Fibroblast of pulmonary artery (primary cell): ENCODE measurements around the gene CDC42SE2.

Experiments
- DNase-seq: peaks from one replicate; pipeline ENCODE4 v3.0.0-alpha.2; 2010; ENCODE audit warnings: low read depth
- H3K4me3 ChIP-seq: replicated peaks from 2 replicates; pipeline ENCODE4 v1.5.1; 2011; ENCODE audit warnings: low read depth, mild to moderate bottlenecking, control low read depth, low read length, moderate library complexity
- CTCF ChIP-seq: IDR thresholded peaks from 2 replicates; pipeline ENCODE4 v1.5.1; 2011; ENCODE audit warnings: mild to moderate bottlenecking, control low read depth, low read length, inconsistent platforms; ENCODE audit errors: missing control alignments

Gene CDC42SE2

GRCh38 chr5:131416729-131417128 lies 152.9 kb downstream of the CDC42SE2 start:
- H3K4me3 ChIP-seq, result no peak overlapping the region
- TF ChIP-seq CTCF, result no peak
- no peak for DNase-seq

- H3K4me3 ChIP-seq, result no peak overlapping the region
- TF ChIP-seq CTCF, result peak; percentile 75
- peak; percentile 86 for DNase-seq
Observed at GRCh38 chr5:131417240-131417869, 153.5 kb downstream of the CDC42SE2 start.

DNA sequence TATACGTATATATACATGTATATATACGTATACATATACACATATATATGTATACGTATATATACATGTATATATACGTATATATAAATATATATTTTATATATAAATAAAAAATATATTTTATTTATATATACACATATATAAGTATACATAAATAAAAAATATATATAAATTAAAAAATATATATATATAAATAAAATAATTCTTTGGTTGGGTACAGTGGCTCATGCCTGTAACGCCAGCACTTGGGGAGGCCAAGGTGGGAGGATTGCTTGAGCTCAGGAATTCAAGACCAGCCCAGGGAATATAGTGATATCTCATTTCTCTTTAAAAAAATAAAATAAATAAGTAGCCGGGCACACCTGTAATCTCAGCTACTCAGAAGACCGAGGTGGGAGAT lies 155.0 kb downstream of the CDC42SE2 start:
- H3K4me3 ChIP-seq, result no peak overlapping the region
- no peak for TF ChIP-seq CTCF
- no peak for DNase-seq

DNA sequence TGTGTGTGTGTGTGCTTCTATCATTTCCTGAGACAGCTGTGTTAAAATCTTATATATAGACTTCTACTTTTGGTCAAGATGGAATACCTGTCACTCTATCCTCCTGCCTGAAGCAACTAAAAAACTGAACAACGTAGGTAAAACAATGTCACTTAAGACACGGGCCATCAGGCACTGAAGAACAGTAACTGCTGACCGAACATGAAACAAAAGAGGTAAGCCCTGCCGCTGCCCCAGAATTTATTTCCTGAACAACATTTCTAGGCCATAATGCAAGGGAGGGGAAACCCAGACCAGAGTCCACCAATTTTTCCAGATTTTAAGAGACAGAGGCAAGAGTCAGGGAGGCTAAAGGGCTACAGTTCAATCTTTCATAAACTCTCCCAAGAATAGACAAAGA lies 156.0 kb downstream of the CDC42SE2 start:
- no peak for DNase-seq
- TF ChIP-seq CTCF, result no peak
- no peak overlapping the region for H3K4me3 ChIP-seq

DNA sequence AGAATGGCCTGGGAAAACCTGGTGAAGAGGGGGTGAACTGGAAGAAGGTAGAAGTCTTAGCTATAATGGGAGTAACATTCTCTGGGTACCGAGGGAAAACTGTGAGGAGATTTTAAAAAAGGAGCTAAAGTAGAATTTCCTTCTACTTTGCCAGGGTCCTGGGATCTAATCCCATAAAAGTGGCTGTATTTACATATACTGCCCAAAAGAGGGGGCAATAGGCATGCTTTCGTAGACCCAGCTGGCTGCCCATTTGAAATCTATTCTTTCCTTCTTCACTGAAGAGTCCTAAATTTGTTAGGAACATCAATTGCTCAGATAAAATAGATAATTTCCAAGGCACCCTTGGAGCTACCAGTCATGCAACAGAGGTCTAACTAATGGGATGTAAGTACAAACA lies 159.2 kb downstream of the CDC42SE2 start:
- DNase-seq, result peak; percentile 66
- peak; percentile 71 for TF ChIP-seq CTCF
- H3K4me3 ChIP-seq, result no peak overlapping the region

DNA sequence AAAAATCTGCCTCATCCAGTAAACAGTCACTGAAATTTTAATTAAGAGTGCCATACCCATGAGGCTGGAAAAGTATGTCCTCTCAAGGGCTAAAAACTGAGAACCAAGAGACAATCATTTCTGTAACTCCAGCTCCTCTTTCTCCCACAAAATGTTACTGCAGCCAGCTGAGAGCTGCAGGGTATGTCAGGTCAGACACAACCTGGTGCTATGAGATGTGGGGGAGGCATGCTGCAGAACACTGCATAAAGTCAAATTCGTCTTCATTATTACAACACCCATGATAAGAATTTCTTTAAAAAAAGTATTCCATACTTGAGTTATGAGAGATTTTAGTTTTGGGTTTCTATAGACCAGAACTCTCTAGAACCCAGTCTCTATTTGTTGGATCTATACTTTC lies 162.2 kb downstream of the CDC42SE2 start:
- no peak for TF ChIP-seq CTCF
- no peak overlapping the region for H3K4me3 ChIP-seq
- no peak for DNase-seq

GRCh38 chr5:131430794-131431193 lies 166.9 kb downstream of the CDC42SE2 start:
- H3K4me3 ChIP-seq, result no peak overlapping the region
- DNase-seq, result peak; percentile 20
- TF ChIP-seq CTCF, result no peak
